ENCODE results near the gene KCNJ11. TPM values are rescaled to one million over a fixed set of nuclear protein-coding genes. Genes with fewer than 3 reads are reported as not detected.

KCNJ11 gene
- total and polyA plus RNA-seq, 2 donors (not counting 3 experiments of a cell fraction or from before 2014, with no cell fraction given) = 0.04 TPM; not detected in 1

DNA sequence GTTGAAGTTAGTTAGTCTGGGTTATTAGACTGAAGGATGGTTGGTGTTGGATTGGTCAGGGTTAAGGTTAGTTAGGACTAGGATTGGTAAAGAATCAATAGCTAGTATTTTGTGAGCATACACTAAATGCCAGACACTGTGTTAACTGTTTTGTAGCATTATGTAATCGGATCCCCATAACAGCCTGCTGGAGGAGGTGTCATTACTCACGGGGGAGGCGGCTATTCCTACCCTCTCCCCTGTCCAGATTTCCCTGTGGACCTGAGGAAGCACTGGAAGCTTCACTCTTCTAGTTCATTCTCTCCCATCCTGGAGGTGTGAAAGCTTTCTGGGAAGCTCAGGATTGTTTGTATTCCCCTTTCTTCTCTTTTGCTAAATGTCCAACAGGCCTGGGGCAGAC is 40.5 kb upstream of the KCNJ11 start:
- Histone ChIP-seq H3K4me1 (ENCODE audit: control insufficient read depth, extremely low read depth, insufficient read depth, low read length) (no peaks in the 10 kb centered on the region), H3K4me3 (replicated peaks in 1 of 3; ENCODE audit: insufficient read depth in 1 of 3, low read depth in 1 of 3, low read length in 3 of 3) (no peak overlapping the region), H3K27ac (ENCODE audit: insufficient read depth, low read depth, low read length) (no peak overlapping the region), H3K4me2 (ENCODE audit: insufficient read depth, low read length) (no peak overlapping the region), H3K9ac (replicated peaks; ENCODE audit: extremely low read depth, insufficient read depth, low read length) (no peak overlapping the region), H3K36me3 (ENCODE audit: control insufficient read depth in 2 of 2, extremely low read depth in 1 of 2, insufficient read depth in 2 of 2, low read length in 2 of 2) (no peaks in the 10 kb centered on the region), H3K9me1 (replicated peaks; ENCODE audit: control insufficient read depth, extremely low read depth, insufficient read depth, low read length) (no peaks in the 10 kb centered on the region), H2AFZ (ENCODE audit: low read depth, low read length) (no peak overlapping the region), H4K20me1 (replicated peaks; ENCODE audit: control insufficient read depth, extremely low read depth, insufficient read depth, low read length) (no peaks in the 10 kb centered on the region), H3K9me3 (replicated peaks; ENCODE audit: control insufficient read depth, insufficient read depth, low read length) (no peaks in the 10 kb centered on the region), H3K79me2 (ENCODE audit: control insufficient read depth, insufficient read depth, low read length) (no peaks in the 10 kb centered on the region), H3K27me3 (ENCODE audit: control insufficient read depth in 2 of 2, insufficient read depth in 2 of 2, low read length in 2 of 2) (peaks cover 2 to 3% of the 10 kb centered on the region in 2 experiments)
- intact Hi-C loops (cut with micrococcal nuclease) = no loop called here
- FAIRE-seq = no peak
- CTCF ChIA-PET = interaction anchor here (1.1 to 2.0 kb wide), 2 partner anchors 11 to 40 kb away, joined by 3 to 4 read pairs; partner anchors contain the start of gene KCNJ11
- no peak for DNase-seq (ENCODE audit: low read depth, low spot score)
- dilution Hi-C loops (cut with MboI; ENCODE audit: extremely low pct_ligation_motif_present, low sequenced_read_pairs) = no loop called here
- POLR2A ChIA-PET = no interaction called here
- no peak for TF ChIP-seq GATA2 (IDR thresholded peaks at IDR 0.05; ENCODE audit: insufficient read depth, insufficient read length, low read depth, low read length)
- TF ChIP-seq, protein P1, sequence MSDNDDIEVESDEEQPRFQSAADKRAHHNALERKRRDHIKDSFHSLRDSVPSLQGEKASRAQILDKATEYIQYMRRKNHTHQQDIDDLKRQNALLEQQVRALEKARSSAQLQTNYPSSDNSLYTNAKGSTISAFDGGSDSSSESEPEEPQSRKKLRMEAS (IDR thresholded peaks at IDR 0.05; ENCODE audit: insufficient read depth, insufficient read length) = no peak
- no peak for TF ChIP-seq POLR2A (IDR thresholded peaks at IDR 0.05; ENCODE audit: low read depth, low read length)
- TF ChIP-seq EZH2 (IDR thresholded peaks at IDR 0.05; ENCODE audit: borderline replicate concordance, low read depth, low read length, severe bottlenecking) = no peak
- BruUV-seq (replicated peaks) = no TSS peak

DNA sequence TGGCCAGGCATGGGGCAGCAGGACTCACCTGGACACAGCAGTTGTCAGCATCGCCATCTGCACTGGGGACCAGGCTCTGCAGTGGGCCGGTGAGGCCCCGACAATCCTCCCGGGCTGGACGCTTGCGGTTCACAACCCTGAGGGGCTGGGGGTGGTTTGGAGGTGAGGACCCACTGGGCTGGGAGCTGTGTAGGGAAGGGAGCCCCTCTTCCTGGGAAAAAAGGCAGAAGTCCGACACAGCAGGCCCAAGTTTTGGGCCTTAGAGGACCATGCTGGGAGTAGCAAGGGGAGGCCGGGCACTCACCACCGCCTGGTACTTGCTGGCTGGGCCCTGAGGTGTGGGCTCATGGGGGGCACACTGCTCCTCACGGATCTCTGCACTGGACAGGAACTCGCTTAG is 39.8 kb upstream of the KCNJ11 start:
- peaks cover 2 to 3% of the 10 kb centered on the region in 2 experiments for H3K27me3 ChIP-seq (ENCODE audit: control insufficient read depth in 2 of 2, insufficient read depth in 2 of 2, low read length in 2 of 2)
- no TSS peak for BruUV-seq (replicated peaks)
- H2AFZ ChIP-seq (ENCODE audit: low read depth, low read length) = no peak overlapping the region
- no peaks in the 10 kb centered on the region for H3K4me1 ChIP-seq (ENCODE audit: control insufficient read depth, extremely low read depth, insufficient read depth, low read length)
- dilution Hi-C loops (cut with MboI; ENCODE audit: extremely low pct_ligation_motif_present, low sequenced_read_pairs) (no loop called here), intact Hi-C loops (cut with micrococcal nuclease) (no loop called here)
- ChIA-PET POLR2A (no interaction called here), CTCF (no interaction called here)
- no peak overlapping the region for H3K4me2 ChIP-seq (ENCODE audit: insufficient read depth, low read length)
- no peak overlapping the region for H3K4me3 ChIP-seq (replicated peaks in 1 of 3; ENCODE audit: insufficient read depth in 1 of 3, low read depth in 1 of 3, low read length in 3 of 3)
- no peak for TF ChIP-seq EZH2 (IDR thresholded peaks at IDR 0.05; ENCODE audit: borderline replicate concordance, low read depth, low read length, severe bottlenecking)
- no peak for TF ChIP-seq GATA2 (IDR thresholded peaks at IDR 0.05; ENCODE audit: insufficient read depth, insufficient read length, low read depth, low read length)
- no peak for TF ChIP-seq POLR2AphosphoS5 (IDR thresholded peaks at IDR 0.05; ENCODE audit: insufficient read depth, low read depth, low read length)
- TF ChIP-seq JUN (IDR thresholded peaks at IDR 0.05; ENCODE audit: borderline replicate concordance, insufficient read depth, insufficient read length, low read depth) = no peak
- TF ChIP-seq, protein P2, sequence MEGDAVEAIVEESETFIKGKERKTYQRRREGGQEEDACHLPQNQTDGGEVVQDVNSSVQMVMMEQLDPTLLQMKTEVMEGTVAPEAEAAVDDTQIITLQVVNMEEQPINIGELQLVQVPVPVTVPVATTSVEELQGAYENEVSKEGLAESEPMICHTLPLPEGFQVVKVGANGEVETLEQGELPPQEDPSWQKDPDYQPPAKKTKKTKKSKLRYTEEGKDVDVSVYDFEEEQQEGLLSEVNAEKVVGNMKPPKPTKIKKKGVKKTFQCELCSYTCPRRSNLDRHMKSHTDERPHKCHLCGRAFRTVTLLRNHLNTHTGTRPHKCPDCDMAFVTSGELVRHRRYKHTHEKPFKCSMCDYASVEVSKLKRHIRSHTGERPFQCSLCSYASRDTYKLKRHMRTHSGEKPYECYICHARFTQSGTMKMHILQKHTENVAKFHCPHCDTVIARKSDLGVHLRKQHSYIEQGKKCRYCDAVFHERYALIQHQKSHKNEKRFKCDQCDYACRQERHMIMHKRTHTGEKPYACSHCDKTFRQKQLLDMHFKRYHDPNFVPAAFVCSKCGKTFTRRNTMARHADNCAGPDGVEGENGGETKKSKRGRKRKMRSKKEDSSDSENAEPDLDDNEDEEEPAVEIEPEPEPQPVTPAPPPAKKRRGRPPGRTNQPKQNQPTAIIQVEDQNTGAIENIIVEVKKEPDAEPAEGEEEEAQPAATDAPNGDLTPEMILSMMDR (IDR thresholded peaks at IDR 0.05; ENCODE audit: extremely low read depth in 1 of 2, insufficient read depth in 1 of 2, low read depth in 1 of 2, low read length in 2 of 2) = no peak
- no peak for TF ChIP-seq POLR2A (IDR thresholded peaks at IDR 0.05; ENCODE audit: low read depth, low read length)
- no peak for TF ChIP-seq MYC (IDR thresholded peaks at IDR 0.05; ENCODE audit: low read depth, low read length)
- TF ChIP-seq FOS (IDR thresholded peaks at IDR 0.05; ENCODE audit: borderline replicate concordance, insufficient read depth, low read length) = no peak
- TF ChIP-seq, protein P1 (IDR thresholded peaks at IDR 0.05; ENCODE audit: insufficient read depth, insufficient read length) = no peak
- H3K27ac ChIP-seq (ENCODE audit: insufficient read depth, low read depth, low read length) = no peak overlapping the region
- no peaks in the 10 kb centered on the region for H4K20me1 ChIP-seq (replicated peaks; ENCODE audit: control insufficient read depth, extremely low read depth, insufficient read depth, low read length)
- H3K36me3 ChIP-seq (ENCODE audit: control insufficient read depth in 2 of 2, extremely low read depth in 1 of 2, insufficient read depth in 2 of 2, low read length in 2 of 2) = no peaks in the 10 kb centered on the region
- DNase-seq (ENCODE audit: low read depth, low spot score) = no peak
- no peaks in the 10 kb centered on the region for H3K9me1 ChIP-seq (replicated peaks; ENCODE audit: control insufficient read depth, extremely low read depth, insufficient read depth, low read length)
- no peak for FAIRE-seq
- no peaks in the 10 kb centered on the region for H3K9me3 ChIP-seq (replicated peaks; ENCODE audit: control insufficient read depth, insufficient read depth, low read length)
- no peak overlapping the region for H3K9ac ChIP-seq (replicated peaks; ENCODE audit: extremely low read depth, insufficient read depth, low read length)
- no peaks in the 10 kb centered on the region for H3K79me2 ChIP-seq (ENCODE audit: control insufficient read depth, insufficient read depth, low read length)

All from endothelial cell of umbilical vein (primary cell).